Measurements from ENCODE around the gene CCDC40. TPM values are rescaled to one million over a fixed set of nuclear protein-coding genes. Genes with fewer than 3 reads are reported as not detected.
"Not testable (repeated sequence)": the region's sequence is repeated elsewhere in the genome, so short reads cannot be mapped to it uniquely, and the experiment has no call there.

CCDC40 gene
- total and polyA plus RNA-seq, 3 experiments from 2014 or later, result 3.6 to 4.3 TPM; not detected in 1

DNA sequence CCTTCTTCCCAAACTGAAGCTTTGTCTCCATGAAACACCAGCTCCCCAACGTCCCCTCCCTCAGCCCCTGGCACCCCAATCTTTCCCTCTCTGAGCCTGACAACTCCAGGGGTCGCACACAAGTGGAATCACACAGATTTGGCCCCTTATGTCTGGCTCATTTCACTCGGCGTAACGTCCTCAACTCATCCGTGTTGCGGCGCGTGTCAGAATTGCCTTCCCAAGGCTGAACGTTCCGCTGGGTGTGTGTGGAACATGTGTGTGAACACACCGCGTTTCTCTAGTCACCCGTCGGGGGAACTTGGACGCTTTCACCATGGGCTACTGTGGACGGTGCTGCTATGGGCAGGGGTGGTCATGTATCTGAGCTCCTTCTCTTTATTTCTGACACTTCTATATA, 45.7 kb upstream of the CCDC40 start:
- CTCF ChIA-PET, result interaction anchor here (1.0 to 1.6 kb wide), 5 partner anchors 10 to 250 kb away, joined by 3 to 7 read pairs (median 6); no protein-coding TSS in a partner anchor
- peak overlapping the region in 2 of 8 donors; percentile 39 to 88 for H3K27ac Mint-ChIP-seq
- POLR2A ChIA-PET, result no interaction called here

DNA sequence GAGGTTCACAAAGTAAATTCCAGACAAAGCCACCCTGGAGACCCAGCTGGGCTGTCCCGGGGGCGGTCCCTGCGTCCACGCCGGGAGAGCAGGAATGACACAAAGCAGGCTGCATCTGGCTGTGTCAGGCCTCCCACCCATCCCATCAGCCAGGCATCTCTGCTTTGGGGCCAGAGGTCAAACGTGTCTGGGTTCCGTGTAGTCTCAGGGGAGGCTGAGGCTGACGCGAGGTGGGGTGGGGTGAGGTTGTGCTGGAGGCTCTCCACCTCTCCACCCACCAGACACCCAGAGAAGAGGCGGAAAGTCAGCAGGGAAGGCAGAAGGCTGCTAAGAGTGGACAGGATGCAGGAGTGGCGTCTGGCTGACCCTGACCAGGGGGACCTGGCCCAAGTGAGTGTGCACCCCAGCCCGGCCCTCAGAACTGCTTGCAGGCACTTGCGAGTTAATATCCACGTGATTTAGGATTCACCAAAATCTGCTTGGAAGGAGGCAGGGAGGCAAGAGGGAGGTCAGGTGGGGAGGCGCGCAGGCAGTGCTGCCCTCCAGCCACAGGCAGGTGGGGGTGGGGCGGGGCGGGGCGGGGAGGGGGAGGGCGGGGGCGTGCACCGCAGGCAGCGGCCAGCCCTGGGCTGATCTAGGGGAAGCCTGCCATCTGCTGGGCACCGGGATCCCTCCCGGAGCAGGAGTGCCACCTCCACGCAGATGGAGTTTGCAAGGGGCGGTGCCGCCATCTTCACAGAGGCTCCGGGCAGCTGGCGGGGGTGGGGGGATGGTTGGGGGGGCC, 45.1 kb upstream of the CCDC40 start:
- no peaks in the 10 kb centered on the region for H3K36me3 ChIP-seq (ENCODE audit: insufficient read depth, low read length)
- ChIA-PET POLR2A (interaction anchor here (0.9 kb wide), 1 partner anchor 194 kb away, joined by 4 read pairs; the partner anchor contains the start of gene CBX8), CTCF (interaction anchor here (0.7 to 1.6 kb wide), 7 partner anchors 9 to 250 kb away, joined by 3 to 7 read pairs (median 6); no protein-coding TSS in a partner anchor)
- peak; percentile 64 to 86 (median 72) for DNase-seq
- H3K27ac Mint-ChIP-seq, result peak overlapping the region in 2 of 8 donors; percentile 27 to 38
- no peaks in the 10 kb centered on the region for H3K9me3 ChIP-seq (ENCODE audit: low read length)
- peak overlapping the region; percentile 56 to 92 (median 76) for H3K4me3 Mint-ChIP-seq
- H3K4me1 Mint-ChIP-seq, result peaks cover 16 to 35% (median 23%) of the 10 kb centered on the region in 3 donors
- H3K27me3 ChIP-seq (ENCODE audit: insufficient read depth, low read length, poor library complexity, severe bottlenecking), result no peaks in the 10 kb centered on the region
- no peaks in the 10 kb centered on the region for H3K36me3 Mint-ChIP-seq
- peaks cover 0 to 13% of the 10 kb centered on the region in 2 donors for H3K27me3 Mint-ChIP-seq
- peaks cover 32% of the 10 kb centered on the region for H3K4me1 ChIP-seq (ENCODE audit: insufficient read depth, low read length)
- no peak overlapping the region for H3K27ac ChIP-seq (ENCODE audit: low read depth, low read length)
- H3K4me3 ChIP-seq (ENCODE audit: low read length), result peak overlapping the region; percentile 56
- no peaks in the 10 kb centered on the region for H3K9me3 Mint-ChIP-seq

More for the DNA sequence above, 45.7 kb upstream of the CCDC40 start:
- Histone ChIP-seq H3K4me1 (ENCODE audit: insufficient read depth, low read length) (peaks cover 26% of the 10 kb centered on the region), H3K4me3 (ENCODE audit: low read length) (no peak overlapping the region), H3K27ac (ENCODE audit: low read depth, low read length) (no peak overlapping the region), H3K9me3 (ENCODE audit: low read length) (no peaks in the 10 kb centered on the region), H3K27me3 (ENCODE audit: insufficient read depth, low read length, poor library complexity, severe bottlenecking) (no peaks in the 10 kb centered on the region), H3K36me3 (ENCODE audit: insufficient read depth, low read length) (no peaks in the 10 kb centered on the region)
- Mint-ChIP-seq H3K4me3 (peak overlapping the region; percentile 37 to 76 (median 55)), H3K27me3 (peaks cover 0 to 13% of the 10 kb centered on the region in 2 donors), H3K36me3 (no peaks in the 10 kb centered on the region), H3K9me3 (no peaks in the 10 kb centered on the region), H3K4me1 (peaks cover 9 to 29% (median 16%) of the 10 kb centered on the region in 3 donors)
- DNase-seq, result no peak

DNA sequence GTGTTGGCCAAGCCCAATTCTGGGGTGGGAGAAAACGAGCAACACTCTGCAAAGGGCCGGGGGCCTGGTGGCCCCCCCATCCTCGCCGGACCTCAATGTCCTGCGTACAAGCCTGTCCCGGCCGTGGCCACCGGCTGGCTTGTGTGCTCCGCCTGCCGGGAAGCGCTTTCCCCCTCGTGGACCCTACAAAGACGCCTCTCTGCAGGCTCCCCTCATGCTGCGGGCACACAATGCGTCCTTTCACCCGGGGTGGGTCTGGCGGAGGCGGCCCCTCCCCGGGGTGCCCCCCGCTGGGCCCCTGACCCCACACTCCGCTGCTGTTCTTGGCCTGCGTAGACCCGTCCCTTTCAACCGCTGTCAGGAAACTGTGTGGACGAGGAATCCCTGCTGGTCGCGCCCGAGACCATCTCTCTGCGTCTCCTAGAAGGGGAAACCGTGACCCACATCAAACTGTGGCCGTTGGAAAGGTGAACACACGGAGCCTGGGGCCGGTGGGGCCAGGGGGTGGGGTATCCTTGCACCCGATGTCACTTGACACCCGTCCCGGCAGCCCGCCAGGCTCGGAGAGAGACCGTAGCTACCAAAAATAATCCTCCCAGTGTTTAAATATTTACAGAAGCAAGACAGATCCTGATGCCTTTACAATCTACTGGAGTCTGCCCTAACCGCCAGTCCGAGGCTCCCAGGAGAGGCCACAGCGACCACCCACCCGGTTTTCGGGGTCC, 44.4 kb upstream of the CCDC40 start:
- H3K27ac ChIP-seq (ENCODE audit: low read depth, low read length), result no peak overlapping the region
- peaks cover 39% of the 10 kb centered on the region for H3K4me1 ChIP-seq (ENCODE audit: insufficient read depth, low read length)
- Mint-ChIP-seq H3K36me3 (no peaks in the 10 kb centered on the region), H3K27me3 (peaks cover 0 to 13% of the 10 kb centered on the region in 2 donors), H3K9me3 (no peaks in the 10 kb centered on the region), H3K4me3 (peak overlapping the region; percentile 58 to 92 (median 76)), H3K27ac (peak overlapping the region in 7 of 8 donors; percentile 17 to 98 (median 69)), H3K4me1 (peaks cover 22 to 43% (median 30%) of the 10 kb centered on the region in 3 donors)
- POLR2A ChIA-PET, result interaction anchor here (0.9 kb wide), 1 partner anchor 195 kb away, joined by 4 read pairs; the partner anchor contains the start of gene CBX8
- H3K36me3 ChIP-seq (ENCODE audit: insufficient read depth, low read length), result no peaks in the 10 kb centered on the region
- CTCF ChIA-PET, result interaction anchor here (0.7 to 0.8 kb wide), 3 partner anchors 180 to 250 kb away, joined by 3 to 4 read pairs (median 3); no protein-coding TSS in a partner anchor
- peak overlapping the region; percentile 56 for H3K4me3 ChIP-seq (ENCODE audit: low read length)
- H3K9me3 ChIP-seq (ENCODE audit: low read length), result no peaks in the 10 kb centered on the region
- DNase-seq, result no peak
- no peaks in the 10 kb centered on the region for H3K27me3 ChIP-seq (ENCODE audit: insufficient read depth, low read length, poor library complexity, severe bottlenecking)

DNA sequence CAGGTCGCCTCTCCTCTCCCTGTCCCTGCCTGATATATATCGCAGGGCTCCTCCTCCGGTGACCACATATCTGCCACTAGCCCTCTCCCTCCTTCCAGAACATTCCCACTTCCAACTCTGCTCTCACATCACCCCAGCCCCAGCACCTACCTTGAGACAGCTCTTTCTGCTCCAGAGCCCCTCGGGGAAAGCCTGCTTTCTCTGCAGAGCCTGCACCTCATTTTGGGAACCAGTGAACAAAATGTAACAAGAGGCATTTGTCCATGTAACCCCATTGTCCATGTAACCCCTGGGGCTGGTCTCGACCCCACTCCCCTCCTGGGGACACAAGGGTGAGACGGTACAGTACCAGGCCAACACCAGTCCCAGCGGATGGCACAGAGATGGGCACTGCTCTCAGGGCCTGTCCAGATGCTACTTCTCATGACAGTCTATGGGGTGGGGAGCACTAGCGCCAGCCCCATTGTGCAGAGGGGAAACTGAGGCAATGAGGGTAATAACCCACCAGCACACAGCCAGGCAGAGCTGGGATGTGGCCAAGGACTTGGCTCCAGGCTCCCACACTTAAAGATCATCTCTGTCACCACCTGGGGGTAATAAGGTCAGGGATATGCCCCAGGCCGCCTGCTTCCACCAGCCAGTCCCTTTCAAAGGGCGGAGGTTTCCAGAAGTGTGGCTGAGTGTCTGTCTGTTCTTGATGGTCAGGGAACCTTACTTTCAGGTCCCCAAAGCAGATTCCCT, 43.6 kb upstream of the CCDC40 start:
- Histone ChIP-seq H3K36me3 (ENCODE audit: insufficient read depth, low read length) (no peaks in the 10 kb centered on the region), H3K9me3 (ENCODE audit: low read length) (no peaks in the 10 kb centered on the region), H3K27me3 (ENCODE audit: insufficient read depth, low read length, poor library complexity, severe bottlenecking) (no peaks in the 10 kb centered on the region), H3K4me3 (ENCODE audit: low read length) (peak overlapping the region; percentile 56), H3K4me1 (ENCODE audit: insufficient read depth, low read length) (peaks cover 45% of the 10 kb centered on the region), H3K27ac (ENCODE audit: low read depth, low read length) (no peak overlapping the region)
- POLR2A ChIA-PET, result interaction anchor here (0.9 kb wide), 1 partner anchor 196 kb away, joined by 4 read pairs; the partner anchor contains the start of gene CBX8
- CTCF ChIA-PET, result interaction anchor here (1.7 to 2.9 kb wide), 4 partner anchors 12 to 251 kb away, joined by 5 to 10 read pairs (median 8); no protein-coding TSS in a partner anchor
- Mint-ChIP-seq H3K27me3 (peaks cover 0 to 13% of the 10 kb centered on the region in 2 donors), H3K4me3 (peak overlapping the region; percentile 65 to 86 (median 76)), H3K36me3 (no peaks in the 10 kb centered on the region), H3K27ac (peak overlapping the region in 7 of 8 donors; percentile 17 to 98 (median 69)), H3K9me3 (no peaks in the 10 kb centered on the region), H3K4me1 (peaks cover 29 to 50% (median 36%) of the 10 kb centered on the region in 3 donors)
- no peak for DNase-seq

DNA sequence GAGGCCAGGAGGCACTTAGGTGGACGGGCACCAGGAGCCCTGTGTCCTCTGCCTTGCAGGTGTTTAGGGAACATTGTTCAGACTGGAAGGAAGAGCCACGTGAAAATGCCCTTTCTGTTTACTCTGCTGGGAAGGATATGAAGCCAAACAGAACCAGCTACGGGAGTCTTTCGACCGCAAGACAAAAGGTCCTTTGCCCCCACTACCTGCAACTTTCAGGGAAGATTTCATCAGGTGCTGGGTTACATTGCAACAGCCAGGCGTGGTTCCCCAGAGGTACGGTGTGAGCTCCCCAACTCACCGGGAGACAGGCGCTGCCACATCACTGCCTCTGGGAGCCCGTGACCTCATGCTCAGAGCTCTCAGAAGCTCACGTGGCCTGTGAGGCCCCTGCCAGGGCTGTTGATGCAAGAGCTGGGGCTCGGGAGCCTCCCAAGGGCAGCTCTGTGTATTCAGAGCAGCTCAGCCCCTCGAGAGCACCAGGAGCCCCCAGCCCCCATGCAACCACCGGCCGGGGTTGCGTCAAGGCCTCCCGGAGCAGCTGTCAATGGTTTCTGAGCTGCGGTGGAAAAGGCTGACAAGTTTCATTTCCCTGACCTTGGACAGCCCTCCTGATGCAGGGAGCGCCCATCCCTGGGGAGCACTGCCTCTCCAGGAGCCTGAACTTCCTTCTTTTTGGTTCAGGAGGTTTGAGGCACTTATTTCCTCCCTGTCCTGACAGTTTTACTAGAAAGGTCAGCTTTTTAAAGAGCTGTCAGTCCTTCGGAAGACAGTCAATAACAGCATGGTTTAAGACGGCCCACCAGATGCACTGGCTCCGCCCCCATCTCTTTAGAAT, 42.8 kb upstream of the CCDC40 start:
- peak in 1 of 5 donors; percentile 33 for DNase-seq
- peaks cover 33 to 52% (median 37%) of the 10 kb centered on the region in 3 donors for H3K4me1 Mint-ChIP-seq
- H3K27me3 ChIP-seq (ENCODE audit: insufficient read depth, low read length, poor library complexity, severe bottlenecking), result no peaks in the 10 kb centered on the region
- H3K4me3 ChIP-seq (ENCODE audit: low read length), result no peak overlapping the region
- CTCF ChIA-PET, result interaction anchor here (1.1 to 2.9 kb wide), 6 partner anchors 11 to 252 kb away, joined by 4 to 10 read pairs (median 6); partner anchors contain the start of gene CBX4
- H3K36me3 ChIP-seq (ENCODE audit: insufficient read depth, low read length), result no peaks in the 10 kb centered on the region
- H3K4me1 ChIP-seq (ENCODE audit: insufficient read depth, low read length), result peaks cover 51% of the 10 kb centered on the region
- peak overlapping the region in 3 of 7 donors; percentile 8 to 65 (median 8) for H3K4me3 Mint-ChIP-seq
- H3K9me3 Mint-ChIP-seq, result no peaks in the 10 kb centered on the region
- H3K36me3 Mint-ChIP-seq, result no peaks in the 10 kb centered on the region
- peaks cover 0 to 13% of the 10 kb centered on the region in 2 donors for H3K27me3 Mint-ChIP-seq
- no peak overlapping the region for H3K27ac ChIP-seq (ENCODE audit: low read depth, low read length)
- no peaks in the 10 kb centered on the region for H3K9me3 ChIP-seq (ENCODE audit: low read length)
- POLR2A ChIA-PET, result no interaction called here
- peak overlapping the region in 1 of 8 donors; percentile 11 for H3K27ac Mint-ChIP-seq

DNA sequence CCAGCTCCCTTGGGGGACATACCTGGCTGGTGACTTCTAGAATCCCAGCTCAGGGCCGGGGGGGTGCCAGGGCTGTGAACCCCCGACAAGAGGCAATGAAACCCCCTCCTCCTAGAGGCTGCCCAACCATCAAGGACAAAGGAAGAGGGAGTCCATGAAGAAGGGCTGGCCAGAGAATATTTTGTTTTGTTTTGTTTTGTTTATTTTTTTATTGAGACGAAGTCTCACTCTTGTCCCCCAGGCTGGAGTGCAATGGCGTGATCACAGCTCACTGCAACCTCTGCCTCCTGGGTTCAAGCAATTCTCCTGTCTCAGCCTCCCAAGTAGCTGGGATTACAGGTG, 42.2 kb upstream of the CCDC40 start:
- H3K4me1 ChIP-seq (ENCODE audit: insufficient read depth, low read length), result peaks cover 53% of the 10 kb centered on the region
- DNase-seq; H3K36me3 Mint-ChIP-seq; H3K27ac Mint-ChIP-seq; POLR2A ChIA-PET; H3K4me3 Mint-ChIP-seq; H3K27me3 ChIP-seq (ENCODE audit: insufficient read depth, low read length, poor library complexity, severe bottlenecking); H3K36me3 ChIP-seq (ENCODE audit: insufficient read depth, low read length); H3K27ac ChIP-seq (ENCODE audit: low read depth, low read length); H3K9me3 Mint-ChIP-seq; H3K9me3 ChIP-seq (ENCODE audit: low read length); H3K4me3 ChIP-seq (ENCODE audit: low read length): not testable (repeated sequence)
- CTCF ChIA-PET, result interaction anchor here (1.1 to 2.9 kb wide), 6 partner anchors 11 to 252 kb away, joined by 4 to 10 read pairs (median 6); partner anchors contain the start of gene CBX4
- Mint-ChIP-seq H3K4me1 (peaks cover 34 to 53% (median 40%) of the 10 kb centered on the region in 3 donors), H3K27me3 (peaks cover 0 to 10% of the 10 kb centered on the region in 2 donors)

DNA sequence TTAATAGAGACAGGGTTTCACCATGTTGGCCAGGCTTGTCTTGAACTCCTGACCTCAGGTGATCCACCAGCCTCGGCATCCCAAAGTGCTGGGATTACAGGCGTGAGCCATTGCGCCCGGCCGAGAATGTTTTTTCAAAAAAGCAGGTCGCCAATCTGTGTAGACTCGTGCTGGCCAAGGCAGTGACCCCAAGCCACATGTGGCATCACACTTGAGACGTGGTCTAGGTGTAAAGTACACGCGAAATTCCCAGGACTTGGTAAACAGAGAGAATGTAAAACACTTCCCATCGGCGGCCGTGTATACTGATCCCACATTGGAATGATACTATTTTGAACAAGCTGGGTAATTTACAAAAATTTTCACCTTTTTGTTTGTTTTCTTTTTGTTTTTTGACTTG, 41.8 kb upstream of the CCDC40 start:
- no peaks in the 10 kb centered on the region for H3K27me3 ChIP-seq (ENCODE audit: insufficient read depth, low read length, poor library complexity, severe bottlenecking)
- H3K4me3 Mint-ChIP-seq, result no peak overlapping the region
- no peaks in the 10 kb centered on the region for H3K36me3 Mint-ChIP-seq
- no peaks in the 10 kb centered on the region for H3K9me3 ChIP-seq (ENCODE audit: low read length)
- peaks cover 53% of the 10 kb centered on the region for H3K4me1 ChIP-seq (ENCODE audit: insufficient read depth, low read length)
- H3K27me3 Mint-ChIP-seq, result peaks cover 0 to 9% of the 10 kb centered on the region in 2 donors
- no peak overlapping the region for H3K27ac ChIP-seq (ENCODE audit: low read depth, low read length)
- no peak overlapping the region for H3K4me3 ChIP-seq (ENCODE audit: low read length)
- ChIA-PET POLR2A (no interaction called here), CTCF (interaction anchor here (0.7 to 2.9 kb wide), 7 partner anchors 9 to 254 kb away, joined by 3 to 10 read pairs (median 5); partner anchors contain the start of gene CBX4)
- DNase-seq, result no peak
- H3K36me3 ChIP-seq (ENCODE audit: insufficient read depth, low read length), result no peaks in the 10 kb centered on the region
- H3K9me3 Mint-ChIP-seq, result no peaks in the 10 kb centered on the region
- H3K4me1 Mint-ChIP-seq, result peaks cover 34 to 53% (median 40%) of the 10 kb centered on the region in 3 donors
- no peak overlapping the region for H3K27ac Mint-ChIP-seq

All from CD8-positive, alpha-beta memory T cell (primary cell).